Pancreas (tissue), 8 donors: ENCODE measurements around the gene COPS7B. TPM values are rescaled to one million over a fixed set of nuclear protein-coding genes. Genes with fewer than 3 reads are reported as not detected.

ENCODE experiments used
- polyA plus RNA-seq, 2 donors: library from polyadenylated mRNA; stranded (reverse); fragments of 200-250 nt; gene quantifications; one replicate each; pipeline ENCODE4 v1.2.3, GENCODE V29; 2013
- total RNA-seq, 6 donors: library from RNA; stranded (reverse); fragmentation: NEBNext Ultra II Directional in 4 of 6; extraction: Animal tissue kit (Norgen Biotek cat#: 25700) in 4 of 6; gene quantifications; one replicate each; pipeline versions ENCODE4 v1.2.1 to v1.2.4, GENCODE V29; 2021 to 2023
- donor health status: healthy with polysubstance abuse.
- donor health status: DM: no; HTN: no; CAD: no; lungs with moderate emphysema.
- donor health status: DM: no; HTN: no; CAD: no.
- donor health status: Bipolar disorder and iron deficiency.
- donor health status: DM: yes; HTN: yes; CAD: no.
- donor health status: DM: no; HTN: no; CAD: no.
- donor health status: DM: no; HTN: no; CAD: no.
- donor health status: DM: yes; HTN: yes; CAD: no.

The COPS7B gene
- total and polyA plus RNA-seq, 8 donors = 7.9 to 22.5 (median 11.2) TPM

Other genes with a start within 250 kb of the COPS7B start
- not detected for gene TEX44, start 193.6 kb upstream of the COPS7B start, total RNA-seq
- not detected for gene TEX44, start 193.6 kb upstream of the COPS7B start, polyA plus RNA-seq
- 100 to 1,000 TPM; 319 to 600 (median 503) TPM for gene PTMA, start 77.9 kb upstream of the COPS7B start, total RNA-seq
- gene PTMA, start 77.9 kb upstream of the COPS7B start, polyA plus RNA-seq = 100 to 1,000 TPM; 627 to 751 TPM
- gene PDE6D, start 5.2 kb upstream of the COPS7B start, total RNA-seq = 10 to 100 TPM in 1 of 6 donors, 1 to 10 TPM in 5; 5.6 to 11.9 (median 7.0) TPM
- 10 to 100 TPM in 1 of 2 donors, 1 to 10 TPM in 1; 8.9 to 14.0 TPM for gene PDE6D, start 5.2 kb upstream of the COPS7B start, polyA plus RNA-seq
- gene NPPC, start 140.0 kb downstream of the COPS7B start, total RNA-seq = not detected
- gene NPPC, start 140.0 kb downstream of the COPS7B start, polyA plus RNA-seq = under 1 TPM in 1 of 2 donors, not detected in 1; 0.26 TPM
- gene DIS3L2, start 175.3 kb downstream of the COPS7B start, total RNA-seq = 10 to 100 TPM; 13.0 to 24.0 (median 16.1) TPM
- 10 to 100 TPM; 17.1 to 23.4 TPM for gene DIS3L2, start 175.3 kb downstream of the COPS7B start, polyA plus RNA-seq